HG02981 (cell line): Measurements from ENCODE around the gene CP.
"Not testable (repeated sequence)": the region's sequence is repeated elsewhere in the genome, so short reads cannot be mapped to it uniquely, and the experiment has no call there.

Experiments
- ATAC-seq: cut with Tn5 transposase; IDR thresholded peaks from one replicate; pipeline ENCODE4 v1.9.1; 2021; ENCODE audit warnings: mild to moderate bottlenecking, moderate library complexity; ENCODE audit not compliant: unreplicated experiment

Gene CP

DNA sequence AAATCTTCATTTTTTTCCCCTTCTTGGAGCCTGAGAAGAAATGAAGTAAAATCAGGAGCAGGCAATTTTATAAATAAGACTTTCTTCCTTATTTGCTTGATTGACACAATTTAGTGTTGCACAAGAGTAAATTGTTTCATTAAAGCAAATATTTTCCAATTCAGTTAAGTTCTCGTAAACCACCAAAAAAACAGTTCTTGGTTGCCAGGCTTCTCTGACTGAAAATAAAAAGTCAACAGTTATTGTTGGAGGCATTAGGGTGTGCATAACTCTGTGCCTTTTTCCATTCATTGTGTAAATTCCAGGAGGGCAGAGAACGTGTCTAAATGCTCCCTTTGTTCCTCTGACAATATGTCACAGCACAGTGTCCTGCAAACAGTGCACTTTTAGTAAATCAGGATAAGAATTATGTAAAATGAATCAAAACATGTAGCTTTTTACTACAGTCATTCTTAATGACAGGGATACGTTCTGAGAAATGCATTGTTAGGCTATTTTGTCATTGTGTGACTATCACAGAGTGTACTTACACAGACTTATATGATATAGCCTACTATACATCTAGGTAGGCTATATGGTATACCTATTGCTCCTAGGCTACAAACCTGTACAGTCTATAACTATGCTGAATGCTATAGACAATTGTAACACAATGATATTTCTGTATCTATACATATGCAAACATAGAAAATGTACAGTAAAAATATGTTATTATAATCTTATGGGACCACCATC lies at the start of gene CP:
Gene CP (minus strand): TSS at position 47 of the 735 bp plus-strand sequence. CDS start 37 bp downstream, at position 10.
- ATAC-seq = no peak

DNA sequence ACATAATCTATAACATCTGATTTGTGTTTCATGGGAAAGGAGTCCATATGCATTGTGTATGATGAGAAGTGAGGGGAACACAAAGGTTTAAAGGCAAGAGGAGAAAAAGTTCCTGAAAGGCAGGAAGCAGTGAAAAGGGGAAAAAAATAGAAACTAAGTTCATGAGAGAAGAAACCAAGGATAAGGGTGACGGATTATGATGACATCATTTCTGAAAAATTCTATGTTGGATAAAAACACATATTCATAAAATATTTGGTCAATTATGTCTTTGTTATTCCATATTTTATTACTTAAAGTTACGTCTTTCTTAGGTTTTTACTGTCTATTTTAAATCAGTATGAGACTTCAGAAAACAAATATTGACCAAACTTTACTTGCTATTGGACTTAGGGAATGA lies 48.6 kb upstream of the CP start:
- ATAC-seq = no peak

DNA sequence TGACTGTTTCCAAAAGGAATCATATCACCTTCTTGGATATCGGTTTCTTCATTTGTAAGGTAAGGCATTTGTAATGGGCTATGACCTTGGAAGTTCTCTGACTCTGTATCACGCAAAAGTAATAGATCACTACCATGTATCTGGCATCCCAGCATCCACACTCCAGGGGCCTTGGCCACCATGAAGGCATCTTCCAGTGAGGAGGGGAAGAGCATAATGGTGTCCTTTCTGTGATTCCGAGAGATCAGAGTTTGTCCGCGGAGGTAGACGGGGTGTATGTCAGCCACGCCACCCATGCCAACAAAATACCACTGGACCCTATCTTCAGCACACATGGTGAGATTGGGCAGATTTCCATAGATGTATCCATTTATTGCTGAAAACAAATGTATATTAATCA lies 48.1 kb upstream of the CP start:
- no peak for ATAC-seq

DNA sequence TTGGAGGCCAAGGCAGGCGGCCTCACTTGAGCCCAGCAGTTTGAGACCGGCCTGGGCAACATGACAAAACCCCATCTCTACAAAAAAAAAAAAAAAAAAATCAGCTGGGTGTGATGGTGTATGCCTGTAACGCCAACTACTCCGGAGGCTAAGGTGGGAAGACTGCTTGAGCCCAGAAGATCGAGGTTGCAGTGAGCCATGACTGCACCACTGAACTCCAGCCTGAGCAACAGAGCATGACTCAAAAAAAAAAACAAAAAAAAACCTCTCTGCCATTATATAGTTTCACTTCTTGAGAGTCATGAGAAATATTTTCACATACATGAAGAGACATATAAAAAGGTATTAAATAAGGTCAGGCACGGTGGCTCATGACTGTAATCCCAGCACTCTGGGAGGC lies 45.9 kb upstream of the CP start:
- peak; percentile 51 for ATAC-seq

DNA sequence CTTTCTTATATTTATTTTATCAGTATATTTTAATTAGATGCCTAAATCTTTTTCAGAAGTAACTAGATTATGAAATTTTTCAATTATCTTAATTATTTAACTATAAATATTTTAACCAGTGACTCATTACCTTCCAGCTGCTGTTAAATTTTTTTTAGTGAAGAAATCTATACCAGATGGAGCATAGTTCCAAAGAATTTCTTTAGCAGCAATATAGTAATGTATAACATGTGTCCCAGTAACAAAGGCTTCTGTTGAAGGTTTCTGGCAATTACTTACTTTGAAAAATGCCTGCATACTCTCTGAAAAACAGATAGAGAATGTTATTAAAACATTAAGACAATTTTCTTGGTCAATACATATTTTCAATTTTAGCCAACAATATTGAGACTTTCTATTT lies 45.1 kb upstream of the CP start:
- ATAC-seq = no peak

DNA sequence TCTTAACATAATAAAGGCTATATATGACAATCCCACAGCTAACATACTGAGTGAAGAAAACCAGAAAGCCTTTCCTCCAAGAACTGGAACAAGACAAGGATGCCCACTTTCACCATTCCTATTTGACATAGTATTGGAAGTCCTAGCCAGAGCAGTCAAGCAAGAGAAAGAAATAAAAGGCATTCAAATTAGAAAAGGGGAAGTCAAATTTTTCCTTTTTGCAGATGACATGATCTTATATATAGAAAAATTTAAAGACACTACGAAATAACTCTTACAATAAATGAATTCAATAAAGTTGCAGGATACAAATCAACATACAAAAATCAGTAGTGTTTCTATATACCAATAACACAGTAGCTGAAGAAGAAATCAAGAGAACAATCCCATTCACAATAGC lies 42.2 kb upstream of the CP start:
- ATAC-seq = no peak

DNA sequence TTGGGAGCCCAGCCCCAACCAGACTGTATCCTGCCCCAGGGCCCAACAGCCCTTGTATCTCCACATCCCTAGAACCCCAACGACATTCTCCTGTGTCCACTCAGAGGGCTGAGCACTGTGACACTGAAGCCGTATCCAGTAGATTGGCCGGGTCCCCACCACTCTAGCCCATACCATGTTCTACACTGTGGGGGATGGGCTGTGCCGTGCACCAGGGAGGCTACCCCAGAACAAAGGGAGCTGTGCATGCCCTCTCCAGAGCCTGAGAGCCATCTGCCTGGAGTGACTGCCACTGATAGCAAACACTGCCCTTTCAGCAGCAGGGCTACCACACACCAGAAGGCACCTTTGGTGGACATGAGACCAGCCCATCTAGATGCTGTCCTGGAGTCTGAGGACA lies 37.1 kb upstream of the CP start:
- ATAC-seq = no peak

DNA sequence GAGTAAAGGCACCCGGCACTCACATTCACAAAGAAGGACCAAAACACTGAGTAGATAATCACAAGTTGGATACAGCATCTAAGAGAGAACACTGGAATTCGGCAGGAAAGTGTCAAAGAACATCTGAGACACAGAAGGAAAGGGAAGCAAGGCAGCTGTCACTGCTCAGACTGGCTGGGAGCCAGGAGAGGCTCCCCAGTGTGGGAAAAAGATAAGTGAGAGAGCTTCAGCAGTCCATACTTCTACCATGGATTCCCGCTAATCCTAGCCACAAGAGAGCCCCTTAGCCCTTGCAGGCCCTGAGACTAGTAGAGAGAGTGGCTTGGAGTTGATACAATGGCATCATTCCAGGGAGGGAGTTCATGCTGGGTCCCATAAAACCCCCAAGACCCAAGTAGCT lies 36.7 kb upstream of the CP start:
- ATAC-seq = no peak

DNA sequence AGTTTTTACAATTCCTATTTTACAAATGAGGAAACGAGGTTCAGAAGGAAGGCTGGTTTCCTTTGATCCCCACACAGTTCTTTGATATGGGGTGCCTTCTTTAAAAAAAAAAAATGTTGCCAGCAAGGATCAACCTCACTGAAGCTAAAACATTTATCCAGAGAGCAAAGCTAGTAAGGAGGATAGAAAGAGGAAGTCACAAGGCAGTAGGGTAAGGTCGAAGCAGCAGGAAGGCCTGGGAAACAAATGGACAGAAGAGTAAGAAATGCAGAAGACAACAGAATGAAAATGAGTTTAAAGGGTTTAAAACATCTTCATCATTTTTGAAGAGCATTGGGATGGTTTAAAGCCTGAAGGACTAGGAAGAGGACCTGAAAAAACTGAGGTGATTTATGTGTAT lies 30.6 kb upstream of the CP start:
- ATAC-seq = no peak

DNA sequence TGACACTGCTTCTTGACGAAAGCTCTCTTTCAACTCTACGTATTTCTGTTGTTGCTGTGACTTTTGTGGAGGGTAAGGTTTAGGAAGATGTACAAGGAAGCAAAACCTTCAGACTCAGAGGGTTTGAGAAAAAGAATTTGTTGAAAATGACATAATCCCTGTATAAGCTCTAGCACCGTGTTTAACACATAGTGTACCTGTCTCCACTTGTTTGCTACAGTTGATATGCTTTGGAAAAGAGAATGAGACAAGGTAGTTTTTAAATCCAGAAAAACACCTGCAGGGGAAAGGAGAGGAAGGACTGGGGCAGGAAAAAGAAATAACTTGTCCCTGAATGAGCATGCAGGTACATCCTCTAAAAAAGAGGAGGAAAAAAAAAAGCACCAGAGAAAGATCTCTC lies 29.6 kb upstream of the CP start:
- no peak for ATAC-seq

DNA sequence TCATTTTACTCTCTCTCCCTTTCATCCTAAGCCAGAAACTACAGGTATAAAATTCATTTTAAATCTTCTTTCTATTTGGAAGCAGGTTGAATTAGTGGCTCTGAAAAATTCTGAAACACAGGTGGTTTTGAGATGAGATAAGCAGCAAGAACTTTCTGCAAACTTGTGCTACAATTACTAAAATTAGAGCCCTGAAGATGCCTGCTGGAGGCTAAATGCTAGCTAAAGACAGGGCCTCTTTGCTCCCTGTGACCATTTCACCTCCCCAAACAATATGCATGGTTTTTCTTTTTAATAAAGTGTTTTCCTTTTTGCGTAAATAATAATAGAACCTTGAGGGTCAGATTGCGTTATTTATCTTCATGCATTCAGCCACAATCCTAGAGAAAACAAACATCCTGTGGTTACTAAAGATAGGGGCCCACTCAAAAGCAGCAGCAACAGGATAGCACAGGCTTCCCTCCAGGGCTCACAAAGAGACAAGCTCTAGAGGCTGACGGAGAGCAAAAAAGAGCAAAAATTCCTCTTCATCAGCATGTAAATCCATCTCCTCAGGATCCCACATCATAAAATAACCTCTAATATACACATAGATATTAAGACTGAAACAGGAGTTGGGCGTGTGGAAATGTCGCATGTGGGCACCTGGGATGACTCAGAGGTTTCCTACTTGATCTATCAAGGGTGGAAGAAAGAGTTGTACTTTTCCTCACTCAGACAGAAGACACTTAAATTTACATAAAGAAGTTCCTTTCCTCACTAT lies 26.5 kb upstream of the CP start:
- ATAC-seq = peak; percentile 47

DNA sequence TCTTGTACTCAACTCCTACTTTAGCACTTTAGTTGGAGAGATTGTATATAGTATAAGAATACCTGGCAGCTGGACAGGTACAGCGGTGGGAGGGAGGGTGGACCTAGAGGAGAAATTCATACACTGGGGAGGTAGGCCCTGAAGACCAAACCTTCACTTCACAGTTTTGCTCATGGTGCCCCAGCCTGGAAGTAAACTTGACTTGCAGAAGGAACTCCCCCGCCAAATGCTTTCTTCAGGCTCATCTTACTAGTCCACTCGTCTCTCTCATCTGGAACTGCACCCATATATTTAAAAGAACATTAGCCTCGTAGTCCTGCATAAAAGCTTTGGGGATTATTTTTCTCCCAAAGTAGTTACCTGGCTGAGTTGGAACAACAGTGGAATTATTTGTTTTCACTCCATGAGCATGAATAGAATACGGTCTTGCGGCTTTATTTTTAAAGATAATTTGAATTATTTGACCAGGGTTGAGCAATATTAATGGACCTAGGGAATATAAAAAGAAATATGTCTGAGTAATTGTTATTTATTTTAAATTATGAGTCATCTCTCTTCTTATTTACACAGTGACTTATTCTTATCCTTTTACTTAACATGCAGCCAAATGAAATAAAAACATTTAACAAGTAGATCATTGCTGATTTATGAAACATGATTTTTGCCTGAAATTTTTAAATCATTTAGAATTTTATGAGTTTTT lies 25.5 kb upstream of the CP start:
- no peak for ATAC-seq

DNA sequence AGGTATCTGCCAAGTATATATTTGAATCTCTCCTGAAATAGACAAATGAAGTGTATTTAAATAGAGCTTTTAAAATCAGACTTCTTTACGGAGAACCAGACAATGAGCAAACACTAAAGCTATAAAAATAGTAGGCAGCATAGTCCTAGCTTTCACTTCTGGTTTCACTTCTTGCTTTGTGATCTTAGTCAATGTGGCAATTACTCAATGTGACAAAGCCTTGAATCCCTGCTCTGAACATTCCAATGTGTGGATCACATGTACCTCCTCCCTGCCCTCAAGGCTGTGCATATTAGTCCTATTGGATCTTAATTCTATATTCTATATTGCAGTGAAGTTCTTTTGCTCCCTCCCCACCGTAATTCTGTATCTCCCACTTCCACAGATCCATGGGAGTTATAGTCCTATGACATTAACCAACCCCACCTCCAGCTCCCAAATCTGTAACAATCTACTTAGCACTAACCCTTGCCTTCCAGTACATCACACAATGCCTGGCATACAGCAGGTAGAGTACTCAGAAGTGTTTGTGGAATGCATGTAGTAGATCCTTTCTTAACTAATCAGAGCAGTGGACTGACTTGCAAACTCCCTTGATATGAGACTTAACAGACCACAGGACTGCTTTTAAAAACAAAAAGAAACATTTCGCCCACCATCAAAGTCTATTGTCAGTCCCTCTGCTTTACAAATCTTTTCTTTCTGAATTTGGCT lies 24.3 kb upstream of the CP start:
- peak; percentile 75 for ATAC-seq

DNA sequence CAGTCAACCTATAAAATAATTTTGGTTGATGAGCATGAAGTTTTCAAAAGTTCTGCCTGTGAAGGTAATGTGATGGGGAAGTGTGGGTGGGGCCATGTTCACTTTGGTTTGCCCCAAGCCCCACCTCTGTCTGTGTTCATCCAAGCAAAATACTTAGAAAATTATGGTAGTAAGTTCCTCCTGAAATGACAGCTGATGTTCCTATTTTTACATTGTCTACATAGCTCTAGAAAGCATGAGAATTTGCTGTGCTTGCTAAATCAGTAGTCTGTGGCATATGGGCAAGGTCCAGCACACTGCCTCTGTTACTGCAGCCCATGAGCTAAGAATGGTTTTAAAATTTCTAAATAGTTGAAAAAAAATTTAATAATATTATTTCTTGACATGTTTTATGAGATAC lies 21.9 kb upstream of the CP start:
- ATAC-seq = peak; percentile 40

DNA sequence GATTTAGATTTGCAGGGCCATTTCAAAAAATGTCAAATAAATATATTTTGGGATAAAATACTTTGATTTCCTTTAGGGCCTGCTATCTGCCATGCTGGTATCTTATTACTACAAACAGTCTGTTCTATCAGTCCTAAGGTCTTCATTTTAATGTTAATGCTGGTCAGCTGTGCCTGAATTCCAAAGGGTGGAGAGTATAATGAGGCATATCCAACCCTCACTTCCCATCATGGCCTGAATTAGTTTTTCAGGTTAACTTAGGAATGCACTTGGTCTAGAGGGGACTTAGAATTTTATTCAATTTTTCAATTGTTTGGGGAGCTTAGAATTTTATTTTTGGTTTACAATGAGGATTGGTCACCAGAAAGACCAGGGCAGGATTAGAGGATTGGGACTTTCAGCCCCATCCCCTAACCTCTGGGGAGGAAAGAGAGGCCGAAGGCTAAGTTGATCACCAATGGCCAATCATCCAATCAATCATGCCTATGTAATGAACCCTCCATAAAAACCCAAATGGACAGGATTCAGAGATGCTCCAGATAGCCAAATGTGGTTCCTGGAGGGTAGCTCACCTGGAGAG lies 17.8 kb upstream of the CP start:
- no peak for ATAC-seq

DNA sequence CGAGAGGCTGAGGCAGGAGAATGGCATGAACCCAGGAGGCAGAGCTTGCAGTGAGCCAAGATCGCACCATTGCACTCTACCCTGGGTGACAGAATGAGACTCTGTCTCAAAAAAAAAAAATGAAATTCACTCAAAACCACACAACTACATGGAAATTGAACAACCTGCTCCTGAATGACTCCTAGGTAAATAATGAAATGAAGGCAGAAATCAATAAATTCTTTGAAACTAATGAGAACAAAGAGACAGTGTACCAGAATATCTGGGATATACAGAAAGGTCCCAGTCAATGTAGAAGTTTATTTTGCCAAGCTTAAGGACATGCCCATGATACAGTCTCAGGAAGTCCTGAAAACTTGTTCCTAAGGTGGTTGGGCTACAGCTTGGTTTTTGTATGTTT lies 16.6 kb upstream of the CP start:
- not testable (repeated sequence) for ATAC-seq

DNA sequence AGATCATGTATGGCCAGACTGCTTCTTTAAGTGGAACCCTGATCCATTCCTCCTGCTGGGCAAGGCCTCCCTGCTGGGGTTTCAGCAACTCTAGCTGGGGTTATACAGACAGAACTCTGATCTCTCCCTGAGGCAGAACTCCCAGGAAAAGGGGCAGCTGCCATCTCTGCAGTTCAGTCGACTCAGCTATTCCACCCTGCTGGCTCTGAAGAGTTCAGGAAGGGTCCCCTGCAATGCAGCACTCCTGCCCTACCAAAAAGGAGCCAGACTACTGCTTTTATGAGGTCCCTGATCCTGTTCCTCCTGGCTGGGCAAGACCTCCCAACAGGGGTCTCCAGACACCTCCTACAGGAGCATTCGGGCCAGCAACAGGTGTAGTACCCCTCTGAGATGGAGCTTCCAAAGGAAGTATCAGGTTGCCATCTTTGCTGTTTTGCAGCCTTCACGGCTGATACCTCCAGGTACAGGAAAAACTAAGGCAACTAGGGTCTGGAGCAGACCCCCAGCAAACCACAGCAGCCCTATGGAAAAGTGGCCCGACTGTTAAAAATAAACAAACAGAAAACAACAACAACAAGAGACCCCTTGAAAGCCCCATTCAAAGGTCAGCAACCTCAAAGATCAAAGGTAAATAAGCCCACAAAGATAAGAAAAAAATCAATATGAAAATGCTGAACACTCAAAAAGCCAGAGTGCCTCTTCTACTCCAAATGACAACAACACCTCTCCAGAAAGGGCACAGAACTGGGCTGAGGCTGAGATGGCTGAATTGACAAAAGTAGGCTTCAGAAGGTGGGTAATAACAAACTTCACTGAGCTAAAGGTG lies 14.2 kb upstream of the CP start:
- ATAC-seq = no peak

DNA sequence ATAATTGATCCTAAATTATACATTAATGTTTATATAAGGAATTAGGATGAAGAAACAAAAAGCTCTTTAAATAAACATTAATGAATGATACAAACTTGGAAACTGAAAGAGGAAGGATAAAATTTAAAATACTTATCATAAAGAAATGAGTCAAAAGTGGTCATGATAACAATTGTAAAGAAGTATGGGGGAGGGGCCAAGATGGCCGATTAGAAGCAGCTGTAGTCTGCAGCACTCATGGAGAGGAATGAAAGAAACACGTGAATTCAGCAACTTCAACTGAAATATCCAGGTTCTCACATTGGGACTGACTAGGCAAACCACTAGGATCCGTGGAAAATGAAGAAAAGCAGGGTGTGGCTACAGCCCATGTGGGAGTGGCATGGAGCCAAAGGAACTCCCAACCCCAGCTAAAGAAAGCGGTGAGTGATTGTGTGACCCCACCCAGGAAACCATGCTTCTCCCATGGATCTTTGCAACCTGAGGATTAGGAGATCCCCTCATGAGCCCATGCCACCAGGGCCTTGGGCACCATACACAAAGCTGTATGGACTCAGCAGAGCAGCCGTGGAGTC lies 13.1 kb upstream of the CP start:
- ATAC-seq = no peak

DNA sequence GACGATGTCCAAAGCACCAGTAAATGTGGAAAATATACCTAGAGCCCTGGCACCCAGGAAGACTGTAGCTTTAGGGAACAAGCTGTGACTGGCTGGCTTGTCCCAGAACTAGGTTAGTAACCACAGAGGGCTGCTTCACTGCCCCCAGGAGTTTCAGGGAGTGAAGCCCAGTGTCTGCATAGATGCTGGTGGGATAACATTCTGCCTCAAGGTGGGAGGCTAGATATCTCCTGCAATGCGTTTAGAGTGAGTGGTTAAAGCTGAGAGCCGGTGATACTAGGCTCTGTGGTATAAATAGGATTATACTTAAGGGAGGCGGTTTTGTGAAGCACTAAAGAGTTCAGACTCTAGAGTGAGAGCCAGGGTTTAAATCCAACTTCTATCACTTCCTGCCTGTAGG lies 11.7 kb upstream of the CP start:
- ATAC-seq = no peak

DNA sequence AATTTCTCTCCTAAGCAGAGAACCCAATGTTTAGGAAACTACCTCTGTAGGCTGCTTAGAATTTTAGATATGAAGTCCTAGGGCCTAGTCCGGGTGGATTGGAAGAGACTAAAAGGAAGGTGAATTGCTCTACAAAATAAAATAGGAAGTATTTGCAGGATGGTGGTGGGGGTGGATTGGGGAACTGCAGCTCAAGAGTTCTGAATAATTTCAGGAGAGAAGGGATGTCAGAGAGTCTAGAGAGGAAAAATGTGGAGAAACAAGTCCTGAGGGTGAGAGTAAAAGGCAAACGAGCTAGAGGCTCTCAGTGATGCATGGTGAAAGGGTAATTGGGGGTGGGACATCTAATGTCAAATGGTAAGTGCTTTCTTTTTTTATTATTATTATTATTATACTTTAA lies 10.2 kb upstream of the CP start:
- no peak for ATAC-seq
